Psoas muscle (tissue), 8 donors: ENCODE results near the gene VPS35L. TPM values are rescaled to one million over a fixed set of nuclear protein-coding genes. Genes with fewer than 3 reads are reported as not detected.

ENCODE experiments used
- ATAC-seq, 4 donors: fragments of 200-7000 bp; cut with Tn5 transposase; one replicate each; pipeline ENCODE4 v1.9.1; 2020; ENCODE audit warnings: moderate library complexity in 3 of 4, mild to moderate bottlenecking in 2 of 4
- DNase-seq, 2 donors: peaks; one replicate each; pipeline ENCODE4 v3.0.0-alpha.2; 2020
- H3K27ac ChIP-seq: fragments of 200-600 bp; one replicate; pipeline ENCODE4 v1.8.0; 2022
- H3K27me3 ChIP-seq, 3 donors: fragments of 200-600 bp in 1 of 3; one replicate each; pipeline versions ENCODE4 v1.6.1 to v1.8.0; 2013 to 2022; ENCODE audit warnings: low read length in 2 of 3, mild to moderate bottlenecking in 2 of 3, moderate library complexity in 1 of 3; ENCODE audit not compliant: insufficient read depth in 3 of 3
- H3K36me3 ChIP-seq, 2 donors: fragments of 200-600 bp in 1 of 2; one replicate each; pipeline versions ENCODE4 v1.6.1 to v1.8.0; 2013 to 2022; ENCODE audit warnings: low read depth in 1 of 2, mild to moderate bottlenecking in 1 of 2, moderate library complexity in 1 of 2; ENCODE audit not compliant: insufficient read depth in 1 of 2
- H3K4me1 ChIP-seq: fragments of 200-600 bp; one replicate; pipeline ENCODE4 v1.8.0; 2022
- H3K4me3 ChIP-seq: fragments of 200-600 bp; one replicate; pipeline ENCODE4 v1.8.0; 2022; ENCODE audit warnings: mild to moderate bottlenecking
- H3K9me3 ChIP-seq: fragments of 200-600 bp; one replicate; pipeline ENCODE4 v1.8.0; 2022
- whole genome bisulfite sequencing, 3 donors: extraction: QIAGEN DNeasy Blood & Tissue Kit; methylation state at CpG; one replicate each; pipeline versions ENCODE4 v1.1.6 to v1.1.7; 2013; 5-methylcytosine and 5-hydroxymethylcytosine counted together
- intact Hi-C, 2 donors: fragments of 100-400 bp; cut with DNase I; formaldehyde crosslinking; loops; one replicate each; pipeline versions ENCODE4 v1.11.0 to v1.14.2; 2022
- polyA plus RNA-seq, 3 donors: library from polyadenylated mRNA; stranded (reverse); fragments of 200-250 nt; gene quantifications; one replicate each; pipeline ENCODE4 v1.2.3, GENCODE V29; 2013
- total RNA-seq, 4 donors: library from RNA; stranded (reverse); fragmentation: NEBNext Ultra II Directional in 2 of 4; extraction: Animal tissue kit (Norgen Biotek cat#: 25700) in 2 of 4; gene quantifications; one replicate each; pipeline versions ENCODE4 v1.2.1 to v1.2.4, GENCODE V29; 2021 to 2023
- TF ChIP-seq, protein P1 (sequence below): fragments of 200-600 bp; IDR thresholded peaks from one replicate; pipeline ENCODE4 v1.8.0; 2022; ENCODE audit warnings: antibody characterized with exemption
- donor health status: healthy with polysubstance abuse.
- donor health status: DM: no; HTN: no; CAD: no; lungs with moderate emphysema.
- donor health status: Bipolar disorder and iron deficiency.
- donor health status: healthy.
- donor health status: DM: yes; HTN: yes; CAD: no.
- donor health status: DM: no; HTN: no; CAD: no.
- donor health status: DM: no; HTN: no; CAD: no.
- donor health status: DM: yes; HTN: yes; CAD: no.

Gene VPS35L
- total and polyA plus RNA-seq, 7 donors = 12.6 to 34.6 (median 27.8) TPM

DNA sequence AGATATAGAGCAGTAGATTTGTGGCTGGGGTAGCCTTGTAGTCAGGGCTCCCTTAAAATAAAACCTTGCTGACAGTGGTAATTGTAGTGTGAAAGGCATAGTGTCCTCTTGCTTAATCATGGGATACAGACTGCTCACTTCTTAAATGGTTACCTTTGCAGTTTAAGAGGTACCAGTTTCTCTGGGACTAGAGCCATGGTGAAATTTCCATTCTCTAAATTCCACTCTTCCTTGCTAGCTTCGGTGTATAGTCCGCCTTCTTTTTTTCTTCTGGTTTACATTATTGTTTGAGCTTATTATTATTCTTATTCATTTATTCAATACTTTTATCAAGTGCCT lies 30.1 kb upstream of the VPS35L start:
- WGBS, 3 donors = 86 to 93% (median 86%) methylated on average over 2 of the region's 2 CpGs
- Histone ChIP-seq H3K27me3 (no peaks in the 10 kb centered on the region), H3K36me3 (peaks cover 2 to 21% of the 10 kb centered on the region in 2 donors), H3K4me3 (peak overlapping the region; percentile 90), H3K27ac (no peak overlapping the region), H3K9me3 (no peaks in the 10 kb centered on the region), H3K4me1 (peaks cover 26% of the 10 kb centered on the region)
- intact Hi-C loops = no loop called here
- ATAC-seq = no peak
- no peak for DNase-seq
- TF ChIP-seq, protein P1, sequence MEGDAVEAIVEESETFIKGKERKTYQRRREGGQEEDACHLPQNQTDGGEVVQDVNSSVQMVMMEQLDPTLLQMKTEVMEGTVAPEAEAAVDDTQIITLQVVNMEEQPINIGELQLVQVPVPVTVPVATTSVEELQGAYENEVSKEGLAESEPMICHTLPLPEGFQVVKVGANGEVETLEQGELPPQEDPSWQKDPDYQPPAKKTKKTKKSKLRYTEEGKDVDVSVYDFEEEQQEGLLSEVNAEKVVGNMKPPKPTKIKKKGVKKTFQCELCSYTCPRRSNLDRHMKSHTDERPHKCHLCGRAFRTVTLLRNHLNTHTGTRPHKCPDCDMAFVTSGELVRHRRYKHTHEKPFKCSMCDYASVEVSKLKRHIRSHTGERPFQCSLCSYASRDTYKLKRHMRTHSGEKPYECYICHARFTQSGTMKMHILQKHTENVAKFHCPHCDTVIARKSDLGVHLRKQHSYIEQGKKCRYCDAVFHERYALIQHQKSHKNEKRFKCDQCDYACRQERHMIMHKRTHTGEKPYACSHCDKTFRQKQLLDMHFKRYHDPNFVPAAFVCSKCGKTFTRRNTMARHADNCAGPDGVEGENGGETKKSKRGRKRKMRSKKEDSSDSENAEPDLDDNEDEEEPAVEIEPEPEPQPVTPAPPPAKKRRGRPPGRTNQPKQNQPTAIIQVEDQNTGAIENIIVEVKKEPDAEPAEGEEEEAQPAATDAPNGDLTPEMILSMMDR = no peak

DNA sequence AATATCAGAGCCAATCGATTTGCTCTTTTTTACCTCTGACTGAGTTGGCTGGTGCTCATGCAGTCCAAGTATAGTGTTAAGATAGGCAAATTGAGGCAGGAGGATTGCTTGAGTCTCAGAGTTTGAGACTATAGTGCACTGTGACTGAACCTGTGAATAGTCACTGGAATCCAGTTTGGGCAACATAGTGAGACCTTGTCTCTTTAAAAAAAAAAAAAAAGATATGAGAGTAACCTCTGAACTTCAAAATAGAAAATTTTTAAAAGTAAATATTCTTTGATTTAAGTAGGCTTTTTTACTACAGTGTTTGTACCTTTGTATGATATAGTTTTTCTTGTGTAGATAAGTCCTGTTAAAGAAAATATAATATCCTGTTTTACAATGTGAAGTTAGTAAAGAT lies 28.3 kb upstream of the VPS35L start:
- no peak overlapping the region for H3K4me3 ChIP-seq
- peaks cover 2 to 29% of the 10 kb centered on the region in 2 donors for H3K36me3 ChIP-seq
- intact Hi-C loops = no loop called here
- ATAC-seq = no peak
- no peaks in the 10 kb centered on the region for H3K27me3 ChIP-seq
- peaks cover 18% of the 10 kb centered on the region for H3K4me1 ChIP-seq
- no peak overlapping the region for H3K27ac ChIP-seq
- WGBS, 3 donors = 83 to 93% (median 90%) methylated on average over 1 of the region's 1 CpG
- TF ChIP-seq, protein P1 = no peak
- no peak for DNase-seq
- H3K9me3 ChIP-seq = no peaks in the 10 kb centered on the region

DNA sequence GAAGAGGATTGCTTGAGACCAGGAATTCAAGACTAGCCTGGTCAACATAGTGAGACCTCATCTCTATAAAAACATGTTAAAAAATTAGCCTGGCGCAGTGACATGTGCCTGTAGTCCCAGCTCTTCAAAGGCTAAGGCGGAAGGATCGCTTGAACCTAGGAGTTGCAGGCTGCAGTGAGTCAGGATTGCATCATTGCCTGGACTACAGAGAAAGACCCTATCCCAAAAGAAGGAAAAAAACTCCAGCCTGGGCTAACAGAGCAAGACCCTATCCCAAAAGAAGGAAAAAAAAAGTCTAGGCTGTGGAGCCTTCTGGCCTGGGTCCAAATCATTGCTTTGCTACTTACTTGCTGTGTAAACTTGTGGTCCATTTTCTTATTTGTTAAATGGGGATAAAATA lies 26.8 kb upstream of the VPS35L start:
- H3K36me3 ChIP-seq = peaks cover 8 to 44% of the 10 kb centered on the region in 2 donors
- peaks cover 11% of the 10 kb centered on the region for H3K4me1 ChIP-seq
- WGBS, 3 donors = 94 to 100% (median 99%) methylated on average over 3 of the region's 3 CpGs
- DNase-seq (no peak), ATAC-seq (no peak)
- H3K4me3 ChIP-seq = no peak overlapping the region
- H3K27ac ChIP-seq = no peak overlapping the region
- intact Hi-C loops = loop anchor here in 1 of 2 donors (2.0 kb wide), 1 partner anchor 20 kb away; no protein-coding TSS in a partner anchor
- TF ChIP-seq, protein P1 = no peak
- no peaks in the 10 kb centered on the region for H3K27me3 ChIP-seq
- no peaks in the 10 kb centered on the region for H3K9me3 ChIP-seq

DNA sequence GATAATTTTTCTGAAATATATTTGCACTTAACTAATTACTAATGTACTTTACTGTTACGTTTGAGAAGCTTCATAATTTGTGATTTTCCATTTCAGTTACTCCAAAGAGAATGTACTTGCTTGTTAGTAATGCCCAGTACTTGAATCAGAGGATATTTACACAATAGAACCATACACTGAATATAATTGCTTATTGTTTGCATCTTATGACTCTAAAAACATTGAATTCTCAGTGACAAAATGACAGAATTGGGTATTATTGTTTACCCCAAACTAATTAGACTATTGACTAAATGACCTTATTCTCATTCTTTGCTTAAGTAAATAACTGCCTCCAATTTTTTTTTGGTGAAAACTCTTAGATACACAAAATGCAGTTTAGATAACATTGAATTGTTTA lies 22.9 kb upstream of the VPS35L start:
- Histone ChIP-seq H3K4me1 (no peaks in the 10 kb centered on the region), H3K9me3 (no peaks in the 10 kb centered on the region), H3K36me3 (peaks cover 10 to 76% of the 10 kb centered on the region in 2 donors), H3K27ac (no peak overlapping the region), H3K27me3 (no peaks in the 10 kb centered on the region), H3K4me3 (no peak overlapping the region)
- TF ChIP-seq, protein P1 = no peak
- ATAC-seq (no peak), DNase-seq (no peak)
- 71 to 89% (median 78%) methylated on average over 1 of the region's 1 CpG for WGBS, 3 donors
- intact Hi-C loops = no loop called here

DNA sequence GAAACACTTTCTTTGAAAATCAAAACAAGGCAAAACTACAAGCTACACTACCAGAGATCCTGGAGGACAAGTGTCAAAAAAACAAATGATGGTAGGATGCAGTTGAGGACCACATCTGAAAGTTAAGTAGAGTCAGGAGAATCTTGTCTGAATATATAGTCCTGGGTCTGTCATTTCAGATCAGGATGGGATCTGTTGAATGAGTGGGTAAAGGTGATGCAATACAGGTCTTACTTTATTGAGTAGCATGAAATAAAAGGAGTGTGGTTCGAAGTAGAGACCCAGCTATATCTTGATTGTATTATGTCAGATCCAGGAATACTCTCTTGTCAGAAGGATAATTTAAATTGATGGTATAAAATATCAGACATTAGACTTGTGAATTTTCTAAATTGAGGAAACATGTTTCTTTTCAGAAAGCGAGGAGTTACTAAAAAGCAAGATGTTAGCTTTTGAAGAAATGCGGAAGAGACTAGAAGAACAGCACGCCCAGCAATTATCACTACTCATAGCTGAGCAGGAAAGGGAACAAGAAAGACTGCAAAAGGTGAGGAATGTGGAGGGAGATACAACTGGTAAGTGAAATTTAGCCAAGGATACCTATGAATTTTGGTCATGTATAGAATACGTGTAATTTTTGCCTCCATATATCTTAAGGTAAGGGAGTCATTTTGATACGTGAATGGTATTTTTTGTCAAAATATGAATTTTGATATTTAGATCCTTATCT lies 15.1 kb upstream of the VPS35L start:
- no peak for ATAC-seq
- Histone ChIP-seq H3K4me3 (no peak overlapping the region), H3K36me3 (peaks cover 0 to 69% of the 10 kb centered on the region in 2 donors), H3K9me3 (no peaks in the 10 kb centered on the region), H3K4me1 (no peaks in the 10 kb centered on the region), H3K27ac (no peak overlapping the region), H3K27me3 (no peaks in the 10 kb centered on the region)
- intact Hi-C loops = no loop called here
- WGBS, 3 donors = 97 to 99% (median 98%) methylated on average over 6 of the region's 6 CpGs
- DNase-seq = no peak
- TF ChIP-seq, protein P1 = no peak
